HEK293 (cell line): ENCODE data around the gene C1QTNF4.

Experiments
- FEZF1 ChIP-seq: fragments of 450-650 bp; formaldehyde crosslinking; IDR thresholded peaks from 2 replicates; pipeline ENCODE4 v1.5.1; 2016; ENCODE audit warnings: missing biosample characterization, missing genetic modification characterization
- REST ChIP-seq: fragments of 450-650 bp; formaldehyde crosslinking; IDR thresholded peaks from 2 replicates; pipeline ENCODE4 v1.5.1; 2016; ENCODE audit warnings: missing biosample characterization, missing genetic modification characterization
- SALL2 ChIP-seq: fragments of 450-650 bp; formaldehyde crosslinking; IDR thresholded peaks from 2 replicates; pipeline ENCODE4 v1.5.0; 2017; ENCODE audit warnings: missing biosample characterization, mild to moderate bottlenecking, missing genetic modification characterization, borderline replicate concordance
- TCF7L2 ChIP-seq: IDR thresholded peaks from 2 replicates; pipeline ENCODE4 v1.6.1; 2011; ENCODE audit warnings: low read depth, mild to moderate bottlenecking, inconsistent platforms, low read length, moderate library complexity, borderline replicate concordance
- ZBTB20 ChIP-seq: fragments of 450-650 bp; formaldehyde crosslinking; IDR thresholded peaks from 2 replicates; pipeline ENCODE4 v1.5.1; 2016; ENCODE audit warnings: missing biosample characterization, missing genetic modification characterization
- ZEB2 ChIP-seq: fragments of 450-650 bp; formaldehyde crosslinking; IDR thresholded peaks from 2 replicates; pipeline ENCODE4 v1.5.1; 2016; ENCODE audit warnings: missing biosample characterization, missing genetic modification characterization
- ZFP41 ChIP-seq: fragments of 450-650 bp; formaldehyde crosslinking; IDR thresholded peaks from 2 replicates; pipeline ENCODE4 v1.5.1; 2016; ENCODE audit warnings: missing biosample characterization, missing genetic modification characterization, borderline replicate concordance
- ZIC2 ChIP-seq: fragments of 450-650 bp; formaldehyde crosslinking; IDR thresholded peaks from 2 replicates; pipeline ENCODE4 v1.5.1; 2016; ENCODE audit warnings: missing biosample characterization, missing genetic modification characterization
- ZNF426 ChIP-seq: fragments of 450-650 bp; formaldehyde crosslinking; IDR thresholded peaks from 2 replicates; pipeline ENCODE4 v1.5.1; 2017; ENCODE audit warnings: missing biosample characterization, missing genetic modification characterization, mild to moderate bottlenecking, inconsistent platforms, moderate library complexity
- ZNF48 ChIP-seq: fragments of 450-650 bp; formaldehyde crosslinking; IDR thresholded peaks from 2 replicates; pipeline ENCODE4 v1.5.1; 2016; ENCODE audit warnings: missing biosample characterization, missing genetic modification characterization
- ZNF529 ChIP-seq: fragments of 450-650 bp; formaldehyde crosslinking; IDR thresholded peaks from 2 replicates; pipeline ENCODE4 v1.5.1; 2017; ENCODE audit warnings: missing genetic modification characterization, missing biosample characterization; ENCODE audit not compliant: insufficient replicate concordance
- TF ChIP-seq, protein P1 (sequence below): fragments of 450-650 bp; formaldehyde crosslinking; IDR thresholded peaks from 2 replicates; pipeline ENCODE4 v1.5.1; 2016; ENCODE audit warnings: missing biosample characterization, missing genetic modification characterization
- TF ChIP-seq, protein P2 (sequence below): fragments of 450-650 bp; formaldehyde crosslinking; optimal IDR thresholded peaks from 2 replicates; pipeline ENCODE3; 2016; ENCODE audit warnings: missing biosample characterization, mild to moderate bottlenecking, missing genetic modification characterization

DNA sequence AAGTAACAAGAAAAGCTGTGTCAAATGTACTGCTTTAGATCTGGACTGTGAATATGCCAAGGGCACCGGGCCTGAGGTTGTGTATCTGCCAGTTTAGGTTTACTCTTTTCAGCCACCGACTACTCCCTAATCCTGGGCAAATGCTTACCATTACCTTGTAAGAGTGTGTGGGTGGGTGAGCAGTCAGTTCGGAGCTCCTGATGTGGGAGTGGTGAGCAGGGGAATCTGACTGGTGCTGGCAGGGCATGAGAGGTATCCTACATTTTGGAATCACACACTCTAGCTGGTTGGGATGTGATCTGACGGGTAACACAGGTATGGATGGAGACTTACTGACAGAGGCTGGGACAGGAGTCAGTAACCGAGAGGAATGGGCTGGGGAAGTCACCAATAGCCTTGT, 10.4 kb downstream of the C1QTNF4 start:
- TF ChIP-seq, protein P1, sequence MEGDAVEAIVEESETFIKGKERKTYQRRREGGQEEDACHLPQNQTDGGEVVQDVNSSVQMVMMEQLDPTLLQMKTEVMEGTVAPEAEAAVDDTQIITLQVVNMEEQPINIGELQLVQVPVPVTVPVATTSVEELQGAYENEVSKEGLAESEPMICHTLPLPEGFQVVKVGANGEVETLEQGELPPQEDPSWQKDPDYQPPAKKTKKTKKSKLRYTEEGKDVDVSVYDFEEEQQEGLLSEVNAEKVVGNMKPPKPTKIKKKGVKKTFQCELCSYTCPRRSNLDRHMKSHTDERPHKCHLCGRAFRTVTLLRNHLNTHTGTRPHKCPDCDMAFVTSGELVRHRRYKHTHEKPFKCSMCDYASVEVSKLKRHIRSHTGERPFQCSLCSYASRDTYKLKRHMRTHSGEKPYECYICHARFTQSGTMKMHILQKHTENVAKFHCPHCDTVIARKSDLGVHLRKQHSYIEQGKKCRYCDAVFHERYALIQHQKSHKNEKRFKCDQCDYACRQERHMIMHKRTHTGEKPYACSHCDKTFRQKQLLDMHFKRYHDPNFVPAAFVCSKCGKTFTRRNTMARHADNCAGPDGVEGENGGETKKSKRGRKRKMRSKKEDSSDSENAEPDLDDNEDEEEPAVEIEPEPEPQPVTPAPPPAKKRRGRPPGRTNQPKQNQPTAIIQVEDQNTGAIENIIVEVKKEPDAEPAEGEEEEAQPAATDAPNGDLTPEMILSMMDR = no peak
- TF ChIP-seq, protein P2, sequence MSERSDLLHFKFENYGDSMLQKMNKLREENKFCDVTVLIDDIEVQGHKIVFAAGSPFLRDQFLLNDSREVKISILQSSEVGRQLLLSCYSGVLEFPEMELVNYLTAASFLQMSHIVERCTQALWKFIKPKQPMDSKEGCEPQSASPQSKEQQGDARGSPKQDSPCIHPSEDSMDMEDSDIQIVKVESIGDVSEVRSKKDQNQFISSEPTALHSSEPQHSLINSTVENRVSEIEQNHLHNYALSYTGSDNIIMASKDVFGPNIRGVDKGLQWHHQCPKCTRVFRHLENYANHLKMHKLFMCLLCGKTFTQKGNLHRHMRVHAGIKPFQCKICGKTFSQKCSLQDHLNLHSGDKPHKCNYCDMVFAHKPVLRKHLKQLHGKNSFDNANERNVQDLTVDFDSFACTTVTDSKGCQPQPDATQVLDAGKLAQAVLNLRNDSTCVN = no peak
- TF ChIP-seq ZFP41 (tag by site-specific recombination) = no peak
- no peak for TF ChIP-seq ZNF48 (tag by site-specific recombination)
- no peak for TF ChIP-seq SALL2 (tag by site-specific recombination)
- no peak for TF ChIP-seq ZEB2 (tag by site-specific recombination)
- no peak for TF ChIP-seq ZBTB20 (tag by site-specific recombination)
- no peak for TF ChIP-seq ZIC2 (tag by site-specific recombination)
- no peak for TF ChIP-seq FEZF1
- TF ChIP-seq TCF7L2 = no peak
- no peak for TF ChIP-seq ZNF529 (tag by site-specific recombination)
- TF ChIP-seq ZNF426 (tag by site-specific recombination) = no peak
- TF ChIP-seq REST (tag by site-specific recombination) = no peak
